Measurements from ENCODE around the gene SPTBN4.

- TF ChIP-seq CTCF (IDR thresholded peaks at IDR 0.05; ENCODE audit: insufficient read depth, low read length), result no peak
- no peak for TF ChIP-seq GABPA (IDR thresholded peaks at IDR 0.05; ENCODE audit: low read depth)
- no peak for TF ChIP-seq REST (IDR thresholded peaks at IDR 0.05; ENCODE audit: insufficient replicate concordance, low read depth)
- no peak for TF ChIP-seq POLR2AphosphoS5 (IDR thresholded peaks at IDR 0.05; ENCODE audit: low read depth)
- TF ChIP-seq SPI1 (IDR thresholded peaks at IDR 0.05; ENCODE audit: borderline replicate concordance, low read depth), result no peak
Measured at GRCh38 chr19:40560092-40560507, 93.3 kb downstream of the SPTBN4 start.
